Measurements from ENCODE around the gene BTBD16. TPM values are rescaled to one million over a fixed set of nuclear protein-coding genes. Genes with fewer than 3 reads are reported as not detected.

Gene BTBD16
- total and polyA plus RNA-seq, 4 donors, result 0.42 to 2.8 (median 1.8) TPM

GRCh38 chr10:122301811-122302115, 30.7 kb downstream of the BTBD16 start:
- TF ChIP-seq TAF1 (conservative IDR thresholded peaks at IDR 0.05), result no peak
- no peak for TF ChIP-seq REST (IDR thresholded peaks at IDR 0.05)
- no peak for TF ChIP-seq HNF4G (IDR thresholded peaks at IDR 0.05)
- TF ChIP-seq SP1 (IDR thresholded peaks at IDR 0.05), result no peak
- TF ChIP-seq NR2F2 (IDR thresholded peaks at IDR 0.05), result no peak
- TF ChIP-seq ATF3 (IDR thresholded peaks at IDR 0.05), result no peak
- TF ChIP-seq EGR1 (IDR thresholded peaks at IDR 0.05; ENCODE audit: low read depth in 2 of 2), result no peak
- no peak for TF ChIP-seq MAX (IDR thresholded peaks at IDR 0.05)
- TF ChIP-seq RXRA (IDR thresholded peaks at IDR 0.05), result no peak
- no peak for TF ChIP-seq CTCF (IDR thresholded peaks at IDR 0.05; ENCODE audit: low read depth, low read length, missing input control)
- TF ChIP-seq RAD21 (IDR thresholded peaks at IDR 0.05), result no peak
- no peak for TF ChIP-seq ZBTB33 (IDR thresholded peaks at IDR 0.05)
- no peak for TF ChIP-seq YY1 (IDR thresholded peaks at IDR 0.05)
- TF ChIP-seq HNF4A (conservative IDR thresholded peaks at IDR 0.05), result no peak
- TF ChIP-seq JUND (IDR thresholded peaks at IDR 0.05), result no peak
- TF ChIP-seq FOXA2 (IDR thresholded peaks at IDR 0.05), result no peak
- Histone ChIP-seq H3K27ac (ENCODE audit: low read depth in 1 of 2, low read length in 2 of 2) (peak overlapping the region in 1 of 2 donors; percentile 44), H3K27me3 (ENCODE audit: control insufficient read depth in 4 of 4, insufficient read depth in 4 of 4, low read length in 3 of 4) (no peaks in the 10 kb centered on the region), H3K36me3 (ENCODE audit: control insufficient read depth in 4 of 4, insufficient read depth in 3 of 4, low read depth in 1 of 4, low read length in 3 of 4) (no peaks in the 10 kb centered on the region), H3K9ac (ENCODE audit: low read depth in 1 of 2, low read length in 2 of 2) (no peak overlapping the region), H3K9me3 (ENCODE audit: control insufficient read depth in 4 of 4, low read length in 3 of 4) (no peaks in the 10 kb centered on the region), H3K4me1 (ENCODE audit: control insufficient read depth in 4 of 4, insufficient read depth in 4 of 4, low read length in 3 of 4) (peaks cover 2 to 18% (median 10%) of the 10 kb centered on the region in 4 donors), H3K4me3 (ENCODE audit: low read depth in 1 of 3, low read length in 3 of 3) (no peak overlapping the region)
- 84% methylated on average over 7 of the region's 7 CpGs for WGBS
- no peak for DNase-seq (ENCODE audit: low spot score)

- H3K4me1 ChIP-seq (ENCODE audit: control insufficient read depth in 4 of 4, insufficient read depth in 4 of 4, low read length in 3 of 4), result peaks cover 2 to 18% (median 10%) of the 10 kb centered on the region in 4 donors
- no peaks in the 10 kb centered on the region for H3K9me3 ChIP-seq (ENCODE audit: control insufficient read depth in 4 of 4, low read length in 3 of 4)
- WGBS, result 97% methylated on average over 4 of the region's 4 CpGs
- H3K4me3 ChIP-seq (ENCODE audit: low read depth in 1 of 3, low read length in 3 of 3), result no peak overlapping the region
- no peak overlapping the region for H3K9ac ChIP-seq (ENCODE audit: low read depth in 1 of 2, low read length in 2 of 2)
- DNase-seq (ENCODE audit: low spot score), result no peak
- no peaks in the 10 kb centered on the region for H3K36me3 ChIP-seq (ENCODE audit: control insufficient read depth in 4 of 4, insufficient read depth in 3 of 4, low read depth in 1 of 4, low read length in 3 of 4)
- no peaks in the 10 kb centered on the region for H3K27me3 ChIP-seq (ENCODE audit: control insufficient read depth in 4 of 4, insufficient read depth in 4 of 4, low read length in 3 of 4)
- H3K27ac ChIP-seq (ENCODE audit: low read depth in 1 of 2, low read length in 2 of 2), result no peak overlapping the region
- no peak for TF ChIP-seq ZBTB33 (IDR thresholded peaks at IDR 0.05)
- no peak for TF ChIP-seq RAD21 (IDR thresholded peaks at IDR 0.05)
- TF ChIP-seq TAF1 (conservative IDR thresholded peaks at IDR 0.05), result no peak
- no peak for TF ChIP-seq RXRA (IDR thresholded peaks at IDR 0.05)
- TF ChIP-seq FOXA2 (IDR thresholded peaks at IDR 0.05), result no peak
- no peak for TF ChIP-seq EGR1 (IDR thresholded peaks at IDR 0.05; ENCODE audit: low read depth in 2 of 2)
- TF ChIP-seq NR2F2 (IDR thresholded peaks at IDR 0.05), result no peak
- no peak for TF ChIP-seq REST (IDR thresholded peaks at IDR 0.05)
- no peak for TF ChIP-seq FOXA1 (IDR thresholded peaks at IDR 0.05)
- no peak for TF ChIP-seq MAX (IDR thresholded peaks at IDR 0.05)
- TF ChIP-seq YY1 (IDR thresholded peaks at IDR 0.05), result no peak
- TF ChIP-seq HNF4A (conservative IDR thresholded peaks at IDR 0.05), result no peak
- no peak for TF ChIP-seq ATF3 (IDR thresholded peaks at IDR 0.05)
Observed at GRCh38 chr10:122302315-122302714, 31.2 kb downstream of the BTBD16 start.
